ENCODE measurements around the gene ETV6.

- TF ChIP-seq CTCF (conservative IDR thresholded peaks at IDR 0.05 in 1 of 2, IDR thresholded peaks at IDR 0.05 in 1 of 2; ENCODE audit: extremely low read depth in 1 of 2, insufficient read depth in 1 of 2, low read depth in 1 of 2, low read length in 2 of 2) (no peak), EZH2 (IDR thresholded peaks at IDR 0.05; ENCODE audit: borderline replicate concordance, low read length) (no peak)
These were observed 112.5 kb downstream of the ETV6 start for GRCh38 chr12:11761869-11762567.

All from mammary epithelial cell (primary cell).